Activated gamma-delta T cell treated with anti-CD3 and anti-CD28 coated beads, Interleukin-2, amount 50 U/mL, for 16 hours (primary cell): ENCODE data around the gene DISP1.
"Not testable (repeated sequence)": the region's sequence is repeated elsewhere in the genome, so short reads cannot be mapped to it uniquely, and the experiment has no call there.

ENCODE experiments used
- DNase-seq: peaks from one replicate; pipeline ENCODE4 v3.0.0-alpha.2; 2020; ENCODE audit warnings: low read depth

DISP1 gene

GRCh38 chr1:222794656-222795474, 20.0 kb upstream of the DISP1 start:
- DNase-seq = no peak

GRCh38 chr1:222798116-222798515, 16.7 kb upstream of the DISP1 start:
- no peak for DNase-seq

- no peak for DNase-seq
Observed at GRCh38 chr1:222798975-222799374, 15.9 kb upstream of the DISP1 start.

- DNase-seq = no peak
Observed at GRCh38 chr1:222801067-222801466, 13.8 kb upstream of the DISP1 start.

DNA sequence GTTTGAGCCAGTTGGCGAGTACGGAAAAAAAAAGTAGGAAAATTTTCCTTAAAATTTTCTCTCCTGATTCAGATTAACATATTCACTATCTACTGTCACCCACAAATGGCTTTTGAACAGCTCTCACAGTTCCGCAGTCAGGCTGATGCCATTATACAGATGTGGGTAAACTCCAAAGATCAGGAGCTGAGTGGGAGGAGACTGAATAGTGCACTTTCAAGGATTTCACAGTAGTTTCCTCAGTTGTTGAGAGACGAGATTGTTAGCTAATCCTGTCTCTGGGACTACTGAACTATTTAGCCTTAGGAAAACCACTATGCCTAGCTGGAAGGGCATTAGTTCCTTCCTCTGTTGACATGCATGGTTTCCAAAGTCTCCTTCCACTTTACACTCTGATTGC, 3.2 kb upstream of the DISP1 start:
- no peak for DNase-seq

- no peak for DNase-seq
Observed at GRCh38 chr1:222813866-222814535, 838 bp upstream of the DISP1 start.

DNA sequence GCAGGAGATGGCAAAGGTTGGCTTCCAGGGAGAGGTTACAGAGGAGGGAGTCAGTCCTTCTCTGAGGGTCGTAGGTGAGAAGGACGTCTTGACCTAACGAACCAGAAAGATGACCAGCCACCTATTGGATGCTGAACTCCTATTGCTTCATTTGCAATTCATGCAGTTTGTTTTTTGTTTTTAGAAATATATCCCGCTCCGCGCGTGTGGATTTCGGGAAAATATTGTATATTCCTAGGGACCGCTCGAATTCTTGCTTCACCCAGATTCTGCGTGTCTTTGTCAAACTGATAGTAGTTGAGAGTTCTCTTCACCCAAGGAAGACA, 564 bp downstream of the DISP1 start:
- DNase-seq = no peak

GRCh38 chr1:222817529-222817928, 2.7 kb downstream of the DISP1 start:
- DNase-seq = no peak

- DNase-seq = no peak
Observed at GRCh38 chr1:222818171-222818570, 3.3 kb downstream of the DISP1 start.

- DNase-seq = no peak
Observed at GRCh38 chr1:222820171-222820712, 5.4 kb downstream of the DISP1 start.

- DNase-seq = no peak
Observed at GRCh38 chr1:222821239-222821638, 6.4 kb downstream of the DISP1 start.

DNA sequence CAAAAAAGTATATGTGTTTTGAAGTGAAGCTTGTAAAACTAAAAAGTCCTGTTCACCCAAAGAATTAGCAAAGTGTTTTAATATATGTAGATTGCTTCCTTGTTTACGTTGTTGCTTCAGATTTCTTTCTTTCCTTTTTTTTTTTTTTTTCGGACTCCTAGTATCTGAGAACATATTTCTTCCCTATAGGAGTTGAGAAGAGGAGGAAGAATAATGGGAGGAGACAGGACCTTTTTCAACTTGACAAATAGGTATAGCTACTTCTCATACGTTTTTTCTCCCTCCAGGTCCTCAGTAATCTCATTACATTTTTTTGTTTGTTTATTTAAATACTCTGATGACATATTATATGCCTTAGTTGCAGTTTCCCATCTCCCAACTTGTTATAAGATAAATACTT, 8.9 kb downstream of the DISP1 start:
- no peak for DNase-seq

DNA sequence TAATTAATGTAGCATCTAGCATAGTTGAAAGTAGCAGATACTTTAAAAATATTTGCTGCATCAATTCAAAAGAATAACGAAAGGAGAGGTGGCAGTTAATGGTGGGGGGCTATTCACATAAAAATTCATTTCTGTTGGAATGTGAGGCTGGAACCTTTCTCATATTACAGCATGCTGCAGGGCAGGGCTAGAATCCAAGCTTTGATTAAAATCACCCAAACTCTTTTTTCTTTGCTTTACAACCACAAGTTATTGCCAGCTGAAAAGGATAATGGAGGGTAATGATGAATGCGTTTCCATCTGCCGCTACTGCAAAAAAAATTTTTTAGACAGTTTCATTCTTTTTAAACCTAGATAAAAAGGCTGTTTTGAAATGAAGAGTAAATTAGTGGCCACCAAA, 9.8 kb downstream of the DISP1 start:
- DNase-seq = no peak

- no peak for DNase-seq
Observed at GRCh38 chr1:222828939-222829338, 14.1 kb downstream of the DISP1 start.

GRCh38 chr1:222829868-222830267, 15.0 kb downstream of the DISP1 start:
- DNase-seq = no peak

DNA sequence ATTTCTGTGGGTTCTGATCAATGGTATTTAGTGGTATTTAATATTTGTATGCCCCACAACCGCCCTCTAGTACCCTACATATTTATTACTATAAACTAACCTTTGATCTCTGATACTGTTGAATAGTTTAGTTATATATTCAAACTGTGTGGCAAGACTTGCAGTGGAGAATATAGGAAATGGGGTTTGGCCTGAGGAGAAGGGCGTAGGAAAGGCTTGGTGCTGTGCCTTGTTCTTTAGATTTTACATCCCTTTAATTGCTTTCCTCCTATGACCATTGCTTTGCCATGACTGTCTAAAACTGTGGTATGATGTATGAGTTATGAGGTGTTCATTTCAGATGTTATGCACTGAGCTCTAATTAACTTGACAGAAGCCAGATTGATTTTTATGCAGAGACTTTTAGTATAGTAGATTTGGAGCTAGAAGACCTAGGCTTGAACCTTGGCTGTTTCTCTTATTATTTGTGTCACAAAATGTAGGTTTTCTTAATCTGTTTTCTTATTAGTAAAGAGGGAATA, 18.6 kb downstream of the DISP1 start:
- no peak for DNase-seq

GRCh38 chr1:222843469-222844410, 28.9 kb downstream of the DISP1 start:
- DNase-seq = no peak

- DNase-seq = no peak
Observed at GRCh38 chr1:222844411-222844779, 29.6 kb downstream of the DISP1 start.

GRCh38 chr1:222845763-222846162, 30.9 kb downstream of the DISP1 start:
- no peak for DNase-seq

- not testable (repeated sequence) for DNase-seq
Observed at GRCh38 chr1:222850550-222850949, 35.7 kb downstream of the DISP1 start.

GRCh38 chr1:222852326-222852725, 37.5 kb downstream of the DISP1 start:
- no peak for DNase-seq

- DNase-seq = no peak
Observed at GRCh38 chr1:222861062-222861461, 46.2 kb downstream of the DISP1 start.
